HG02610 (cell line): ENCODE data around the gene NFYC.

Source experiments
- ATAC-seq: cut with Tn5 transposase; IDR thresholded peaks from one replicate; pipeline ENCODE4 v1.9.1; 2021; ENCODE audit warnings: mild to moderate bottlenecking, moderate library complexity; ENCODE audit not compliant: unreplicated experiment

The NFYC gene

GRCh38 chr1:40794974-40795715 lies 103.6 kb downstream of the NFYC start:
- peak; percentile 42 for ATAC-seq

GRCh38 chr1:40795811-40796586 lies 104.5 kb downstream of the NFYC start:
- ATAC-seq, result peak; percentile 49

GRCh38 chr1:40796939-40797667 lies 105.6 kb downstream of the NFYC start:
- no peak for ATAC-seq

- no peak for ATAC-seq
These were observed 106.1 kb downstream of the NFYC start for GRCh38 chr1:40797668-40798010.

- ATAC-seq, result no peak
These were observed 107.1 kb downstream of the NFYC start for GRCh38 chr1:40798366-40799281.

GRCh38 chr1:40799351-40799867 lies 107.9 kb downstream of the NFYC start:
- ATAC-seq, result no peak

- ATAC-seq, result no peak
These were observed 110.2 kb downstream of the NFYC start for GRCh38 chr1:40801742-40802077.

- ATAC-seq, result peak; percentile 57
These were observed 110.7 kb downstream of the NFYC start for GRCh38 chr1:40802078-40802741.

- ATAC-seq, result no peak
These were observed 111.2 kb downstream of the NFYC start for GRCh38 chr1:40802742-40803113.

- ATAC-seq, result no peak
These were observed 111.9 kb downstream of the NFYC start for GRCh38 chr1:40803447-40803846.

GRCh38 chr1:40803902-40804301 lies 112.4 kb downstream of the NFYC start:
- ATAC-seq, result no peak

- ATAC-seq, result no peak
These were observed 114.7 kb downstream of the NFYC start for GRCh38 chr1:40806240-40806639.

GRCh38 chr1:40806731-40807695 lies 115.5 kb downstream of the NFYC start:
- ATAC-seq, result no peak

- no peak for ATAC-seq
These were observed 116.5 kb downstream of the NFYC start for GRCh38 chr1:40808002-40808401.

- ATAC-seq, result no peak
These were observed 116.9 kb downstream of the NFYC start for GRCh38 chr1:40808444-40808843.

GRCh38 chr1:40808909-40809308 lies 117.4 kb downstream of the NFYC start:
- ATAC-seq, result no peak

GRCh38 chr1:40810927-40811326 lies 119.4 kb downstream of the NFYC start:
- no peak for ATAC-seq

GRCh38 chr1:40815420-40815819 lies 123.9 kb downstream of the NFYC start:
- ATAC-seq, result no peak

- ATAC-seq, result no peak
These were observed 126.3 kb downstream of the NFYC start for GRCh38 chr1:40817791-40818263.
